Astrocyte of the hippocampus (primary cell): ENCODE data around the gene ARHGAP27.
"Not testable (repeated sequence)": the region's sequence is repeated elsewhere in the genome, so short reads cannot be mapped to it uniquely, and the experiment has no call there.

ENCODE experiments used
- DNase-seq: peaks from one replicate; pipeline ENCODE4 v3.0.0; 2011; ENCODE audit warnings: low read depth, low spot score

Gene ARHGAP27

DNA sequence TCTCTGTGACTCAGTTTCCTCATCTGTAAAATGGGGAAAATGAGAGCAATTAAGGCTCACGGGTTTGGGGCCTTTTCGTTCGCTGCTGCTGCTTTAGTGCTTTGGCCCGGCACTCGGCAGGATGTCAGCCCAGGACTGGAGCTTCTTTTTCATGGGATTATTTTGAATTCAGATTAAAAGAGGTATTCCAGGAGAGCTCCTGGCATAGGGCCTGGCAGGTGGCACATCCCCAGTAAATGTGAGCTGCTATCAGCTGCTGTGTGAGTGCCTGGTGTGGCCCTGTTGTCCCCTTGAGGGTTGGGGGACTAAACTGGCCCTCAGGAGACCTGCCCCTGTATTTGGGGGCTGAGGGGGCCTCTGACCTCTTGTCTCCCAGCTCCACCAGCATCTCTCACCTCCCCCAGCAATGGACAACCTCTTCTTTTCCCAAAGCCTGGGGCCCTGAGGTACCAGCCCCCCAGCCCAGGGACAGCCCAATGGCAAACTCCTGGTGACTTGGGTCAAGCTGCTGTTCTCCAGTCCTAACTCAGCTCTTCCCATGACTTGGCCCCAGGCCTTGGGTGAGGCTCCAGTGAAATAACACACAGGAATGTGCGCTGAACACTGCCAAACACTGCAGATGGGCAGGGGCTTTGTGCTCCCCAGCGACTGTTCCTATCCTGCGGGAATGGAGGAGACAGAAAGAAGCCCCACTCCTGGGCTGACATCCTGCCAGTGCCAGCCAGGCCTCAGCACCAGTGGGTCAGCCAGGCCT is 14.4 kb upstream of the ARHGAP27 start:
- not testable (repeated sequence) for DNase-seq

- peak; percentile 76 for DNase-seq
Measured at GRCh38 chr17:45445901-45446743, 13.5 kb upstream of the ARHGAP27 start.

DNA sequence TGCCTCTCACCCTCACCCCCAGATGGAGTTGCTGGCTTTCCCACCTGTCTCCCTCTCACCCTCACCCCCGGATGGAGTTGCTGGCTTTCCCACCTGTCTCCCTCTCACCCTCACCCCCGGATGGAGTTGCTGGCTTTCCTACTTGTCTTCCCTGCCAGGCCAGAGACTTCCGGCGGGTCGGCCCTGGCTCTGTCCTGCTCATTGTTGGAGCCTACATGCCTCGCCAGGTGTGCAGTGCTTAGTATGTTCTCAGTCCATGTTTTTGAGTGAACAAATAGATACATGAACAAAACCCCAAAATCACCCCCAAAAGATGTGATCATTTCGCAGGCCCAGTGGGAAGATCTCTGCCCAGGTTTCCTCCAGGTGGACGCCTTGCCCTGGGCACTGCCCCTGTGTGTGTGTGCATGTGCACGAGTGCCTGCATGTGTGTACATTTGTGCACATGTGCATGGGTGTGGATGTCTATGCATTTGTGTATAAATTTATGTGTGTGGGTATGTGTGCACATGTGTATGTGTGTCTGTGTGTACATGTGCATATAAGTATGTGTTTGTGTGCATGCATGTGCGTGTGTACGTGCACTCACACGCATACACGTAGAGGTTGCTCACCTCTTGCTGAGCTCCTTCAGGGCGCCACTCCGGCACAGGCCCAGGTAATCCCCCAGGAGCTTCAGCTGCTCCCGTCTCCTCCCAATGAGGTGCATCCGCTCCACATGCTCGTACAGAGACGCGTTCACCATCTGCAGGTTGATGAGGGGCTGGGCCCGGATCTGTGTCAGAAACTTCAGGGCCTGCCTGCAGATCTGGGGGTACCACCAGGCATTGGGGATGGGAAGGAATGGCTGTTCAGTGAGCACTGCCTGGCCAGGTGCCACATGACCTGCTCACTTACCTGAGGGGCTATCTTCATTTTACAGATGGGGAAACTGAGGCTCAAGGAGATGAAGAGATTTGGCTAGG is 12.5 kb upstream of the ARHGAP27 start:
- not testable (repeated sequence) for DNase-seq

- DNase-seq, result not testable (repeated sequence)
Measured at GRCh38 chr17:45444301-45444700, 11.6 kb upstream of the ARHGAP27 start.

- DNase-seq, result not testable (repeated sequence)
Measured at GRCh38 chr17:45443371-45444260, 10.9 kb upstream of the ARHGAP27 start.

GRCh38 chr17:45441526-45442310 is 9.0 kb upstream of the ARHGAP27 start:
- DNase-seq, result no peak

GRCh38 chr17:45440839-45441515 is 8.3 kb upstream of the ARHGAP27 start:
- DNase-seq, result not testable (repeated sequence)

DNA sequence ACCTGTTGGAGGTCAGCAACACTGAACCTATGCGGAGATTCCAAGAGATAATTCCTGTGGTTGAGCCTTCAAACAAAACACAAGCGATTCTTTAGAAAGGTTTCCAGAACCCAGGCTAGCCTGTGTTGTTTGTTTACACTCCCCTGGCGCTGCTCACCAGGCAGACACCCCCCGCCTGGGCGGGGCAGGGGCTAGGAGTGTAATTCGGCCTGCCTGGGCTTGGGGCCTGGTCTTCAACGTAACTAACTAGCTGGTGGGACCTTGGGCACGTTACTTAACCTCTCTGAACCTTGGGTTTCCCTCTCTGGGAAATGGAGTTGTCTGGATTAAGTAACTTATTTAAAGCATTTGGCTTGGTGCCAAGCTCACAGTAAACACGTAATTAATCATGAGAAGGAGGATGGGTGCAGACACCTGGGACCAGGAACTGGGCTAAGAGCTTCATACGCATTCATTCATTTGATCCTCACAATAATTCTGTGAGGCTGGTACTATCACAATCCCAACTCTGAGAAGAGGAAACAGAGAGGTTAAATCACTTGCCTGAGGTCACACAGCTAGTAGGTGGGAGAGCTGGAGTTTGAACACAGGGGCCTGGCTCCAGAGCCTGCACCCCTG is 7.6 kb upstream of the ARHGAP27 start:
- no peak for DNase-seq

DNA sequence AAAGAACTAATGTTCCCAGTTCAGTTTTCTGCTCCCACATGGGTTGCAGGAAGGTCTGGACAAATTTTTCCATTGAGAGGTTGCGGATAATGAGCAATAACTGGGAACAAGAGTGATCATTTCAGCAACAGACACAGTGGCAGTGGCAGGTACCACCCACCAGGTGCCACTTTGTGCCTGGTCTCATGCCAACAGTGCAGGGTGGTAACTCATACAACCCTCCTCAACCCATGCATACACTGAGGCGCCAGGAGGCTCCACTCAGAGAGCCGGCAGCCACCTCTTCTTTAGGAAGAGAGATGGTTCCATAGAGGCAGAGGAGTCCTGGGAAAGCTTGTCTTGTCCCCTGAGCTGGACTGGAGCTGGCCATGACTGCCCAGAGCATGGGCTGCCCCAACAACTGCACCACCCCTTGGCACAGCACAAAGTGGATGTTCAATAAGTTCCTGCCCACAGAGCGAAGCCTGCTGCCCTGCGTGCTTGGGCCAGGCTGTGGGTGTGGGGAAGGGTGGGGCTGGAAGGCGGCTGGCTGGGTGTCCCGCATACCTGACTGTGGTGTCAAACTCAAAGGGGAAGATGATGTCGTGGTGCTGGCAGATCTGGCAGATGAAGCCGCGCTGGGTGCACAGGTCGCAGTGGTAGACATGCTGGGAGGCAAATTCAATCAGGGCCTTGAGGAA is 6.4 kb upstream of the ARHGAP27 start:
- DNase-seq, result no peak

DNA sequence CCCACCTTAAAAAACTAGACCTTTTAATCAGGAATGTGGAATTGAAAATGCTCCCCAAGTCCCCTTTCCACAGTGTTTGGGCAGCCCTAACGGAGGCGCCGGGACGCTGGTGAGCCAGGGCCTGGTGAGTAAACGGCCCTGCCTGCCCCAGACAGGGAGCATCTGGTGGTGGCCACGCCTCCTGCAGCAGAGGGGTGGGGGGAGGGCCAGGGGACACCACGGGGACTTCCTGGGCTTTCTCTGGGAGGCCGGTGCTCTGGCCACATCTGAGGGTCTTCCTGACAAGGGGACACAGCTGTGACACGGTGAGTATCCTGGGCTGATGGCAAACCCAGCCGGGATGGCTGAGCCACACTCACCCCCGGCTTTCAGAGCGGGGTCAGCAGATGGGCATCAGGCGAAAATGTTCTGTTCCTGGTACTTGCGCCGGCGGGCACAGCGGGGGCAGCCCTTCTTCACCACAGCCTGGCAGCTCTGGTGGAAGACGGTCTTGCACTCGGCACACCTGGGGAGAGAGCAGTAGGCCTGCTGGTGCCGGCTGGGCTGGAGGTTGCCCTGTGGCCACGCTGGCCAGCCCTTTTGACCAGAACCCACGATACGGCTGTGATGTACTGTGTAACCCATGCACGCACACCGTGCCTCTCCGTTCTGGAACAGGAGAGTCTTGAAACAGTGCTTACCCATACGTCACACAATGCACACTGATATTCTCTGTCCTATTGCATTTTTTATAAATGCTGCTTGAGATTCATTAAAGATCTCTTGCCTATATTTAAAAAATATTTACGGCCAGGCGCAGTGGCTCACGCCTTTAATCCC is 5.0 kb upstream of the ARHGAP27 start:
- no peak for DNase-seq

DNA sequence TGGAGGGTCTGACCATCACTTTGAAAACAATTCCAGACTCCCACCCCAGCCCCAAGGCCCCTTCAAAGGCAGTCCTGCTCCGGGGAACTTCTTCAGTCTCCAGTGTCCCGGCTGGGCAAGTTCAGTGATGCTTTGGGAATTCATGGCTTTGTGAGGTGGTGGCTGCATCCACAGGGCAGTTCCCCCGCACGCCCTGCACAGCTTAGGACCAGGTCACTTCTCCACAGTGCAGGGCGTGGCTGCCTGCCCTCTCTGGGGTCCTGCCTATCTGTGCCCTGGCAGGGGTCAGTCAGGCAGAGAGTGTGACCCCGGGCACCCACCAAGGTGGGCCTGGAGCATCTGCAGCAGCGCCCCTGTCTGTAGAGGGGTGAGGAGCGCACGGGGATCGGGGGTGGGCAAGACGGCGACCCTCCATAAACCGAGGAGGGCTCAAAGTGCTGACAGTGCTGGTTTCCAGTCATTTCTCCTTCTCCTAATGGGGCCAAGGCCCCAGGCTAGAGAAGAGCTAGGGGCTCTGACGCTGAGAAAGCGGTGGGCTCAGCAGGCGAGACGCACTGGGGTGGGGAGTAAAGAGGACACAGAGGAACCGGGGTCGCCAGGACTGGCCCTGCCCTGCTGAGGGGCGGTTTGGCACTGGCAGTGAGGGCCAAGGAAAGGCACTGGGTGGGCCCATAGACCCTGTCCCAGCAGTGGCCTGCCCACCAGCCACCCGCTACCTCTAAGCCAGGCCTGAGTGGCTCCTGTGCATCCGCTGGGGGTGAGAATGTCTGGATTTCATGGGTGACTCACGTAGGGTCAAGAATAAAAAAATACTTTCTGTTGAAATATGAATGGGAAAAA is 4.2 kb upstream of the ARHGAP27 start:
- no peak for DNase-seq

DNA sequence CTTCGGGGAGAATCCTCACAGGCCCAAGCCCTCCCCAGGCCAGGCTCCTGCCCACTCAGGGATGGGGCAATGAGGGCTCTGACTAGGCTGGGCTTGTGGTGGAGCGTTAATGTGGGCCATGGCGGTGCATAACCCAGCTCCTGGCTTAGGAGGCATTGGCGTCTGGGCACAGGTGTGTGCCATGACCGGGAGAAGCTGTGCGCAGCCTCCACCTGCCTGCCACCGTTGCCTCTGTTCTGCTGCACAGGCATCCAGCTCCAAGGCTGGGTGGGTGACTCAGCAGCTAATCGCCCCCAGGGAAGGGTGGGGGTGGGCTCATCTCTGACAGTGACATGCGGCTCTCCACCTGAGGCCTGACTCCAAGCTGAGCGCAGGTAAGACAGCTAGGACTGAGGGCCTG is 3.5 kb upstream of the ARHGAP27 start:
- DNase-seq, result no peak

GRCh38 chr17:45435481-45435880 is 2.8 kb upstream of the ARHGAP27 start:
- DNase-seq, result no peak

DNA sequence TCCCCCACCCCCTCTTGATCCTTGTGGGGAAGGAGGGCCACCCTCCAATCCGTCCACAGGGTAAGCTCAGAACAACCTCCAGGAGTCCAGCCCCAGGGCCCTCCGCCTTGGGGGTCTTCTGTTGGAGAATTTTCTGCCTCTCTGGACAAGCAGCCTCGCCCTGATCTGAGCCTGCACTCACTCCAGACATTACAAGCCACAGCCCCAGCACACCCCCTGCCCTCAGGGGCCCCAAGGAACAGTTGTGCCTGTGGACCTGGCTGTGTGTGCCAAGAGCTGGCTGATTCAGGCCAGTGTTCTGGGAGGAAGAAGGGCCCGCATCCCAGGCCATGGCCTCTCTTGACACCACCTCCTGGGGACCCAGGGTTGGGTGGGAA is 477 bp upstream of the ARHGAP27 start:
- DNase-seq, result no peak

DNA sequence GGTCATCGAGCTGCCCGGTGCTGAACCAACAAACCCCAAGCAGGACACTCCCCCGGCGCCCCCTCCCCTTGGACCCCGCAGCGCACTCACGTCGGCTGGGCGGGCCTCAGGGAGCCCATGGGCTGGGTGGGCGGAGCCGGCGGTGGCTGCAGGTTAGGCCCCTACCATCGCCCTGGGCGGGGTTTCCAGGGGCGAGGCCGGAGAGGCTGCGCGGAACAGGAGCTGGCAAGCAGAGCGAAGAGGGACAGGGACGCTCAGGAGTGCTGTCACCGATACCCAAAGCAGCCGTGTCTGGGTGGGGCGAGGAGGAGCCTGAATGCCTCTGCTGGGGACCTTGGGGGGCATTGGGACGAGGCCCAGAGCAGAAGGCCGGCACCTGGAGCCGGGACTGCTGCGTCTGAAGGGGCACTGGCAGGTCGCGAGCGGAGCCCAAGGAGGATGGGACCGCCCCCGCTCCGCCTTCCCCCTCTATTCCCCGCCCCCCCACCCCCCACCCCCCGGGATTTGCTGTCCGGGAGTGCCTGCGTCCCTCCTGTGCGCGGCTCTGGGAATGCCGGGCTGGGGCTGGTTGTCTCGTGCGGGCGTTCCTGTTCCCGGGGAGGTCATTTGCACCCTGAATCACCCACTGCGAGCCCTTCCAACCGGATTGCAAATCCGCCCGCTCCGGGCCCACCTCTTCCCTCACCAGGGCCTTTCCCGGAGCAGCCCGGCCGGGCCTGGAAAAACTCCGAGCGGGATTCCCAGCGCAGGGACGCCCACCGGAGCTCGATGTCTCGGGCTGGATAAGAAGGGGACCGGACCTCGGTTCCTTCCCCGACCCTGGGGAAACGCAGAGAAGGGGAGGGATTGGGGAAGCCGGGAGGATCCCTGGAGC is 902 bp downstream of the ARHGAP27 start:
- DNase-seq, result peak; percentile 45
